ENCODE data around the gene BRMS1.
A peak's percentile ranks its signal among the peaks of the same experiment; 100 is the strongest.

BRMS1 gene

DNA sequence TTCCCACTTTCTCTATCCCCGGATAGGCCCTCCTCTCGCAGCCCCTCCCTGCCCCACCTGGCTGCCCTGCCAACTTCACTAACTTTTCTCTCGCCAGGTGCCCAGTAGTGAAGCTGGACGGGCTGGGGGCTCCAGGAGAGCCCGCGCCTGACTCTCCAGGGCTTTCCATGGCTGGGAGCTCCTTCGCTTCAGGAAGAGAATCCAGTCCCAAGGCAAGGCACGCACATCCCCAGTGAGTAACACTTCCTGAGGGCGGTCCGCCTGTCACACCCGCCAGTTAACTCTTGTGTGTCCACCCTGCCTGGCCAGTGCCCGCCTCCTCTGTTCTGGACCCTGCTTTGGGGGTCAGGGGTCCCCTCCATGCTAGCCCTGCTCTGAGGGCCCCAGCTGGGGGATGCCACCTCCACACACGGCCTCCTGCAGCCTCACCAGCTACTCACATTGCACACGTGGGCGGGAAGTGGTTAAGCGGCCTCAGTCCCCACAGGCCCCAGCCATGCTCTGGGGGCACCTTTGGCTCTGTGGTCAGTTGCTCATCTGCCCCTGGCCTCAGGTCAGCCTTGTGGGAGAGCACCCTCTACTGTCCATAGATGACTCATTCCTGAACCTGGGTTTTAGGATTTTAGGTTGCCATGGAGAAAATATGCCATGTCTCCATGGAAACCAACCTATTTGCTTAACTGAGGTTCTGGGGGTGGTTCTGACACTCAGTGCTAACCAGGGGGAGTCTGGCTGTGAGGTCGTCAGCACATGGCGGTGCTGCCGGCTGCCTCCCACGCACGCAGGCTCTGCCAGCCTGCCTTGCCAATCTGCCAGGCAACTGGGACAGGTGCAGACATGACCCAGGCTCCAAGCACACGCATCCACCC lies 8.4 kb downstream of the BRMS1 start, which contains the start of gene RIN1:
RIN1 (minus strand) TSS at position 201 of the 869 bp plus-strand sequence; CDS start at position 169, 32 bp downstream.
- peak; percentile 55 for DNase-seq (ENCODE audit: low read depth)

GRCh38 chr11:66335531-66336233 lies 9.2 kb downstream of the BRMS1 start:
- DNase-seq (ENCODE audit: low read depth) = no peak

GRCh38 chr11:66334605-66335442 lies 10.1 kb downstream of the BRMS1 start:
- no peak for DNase-seq (ENCODE audit: low read depth)

DNA sequence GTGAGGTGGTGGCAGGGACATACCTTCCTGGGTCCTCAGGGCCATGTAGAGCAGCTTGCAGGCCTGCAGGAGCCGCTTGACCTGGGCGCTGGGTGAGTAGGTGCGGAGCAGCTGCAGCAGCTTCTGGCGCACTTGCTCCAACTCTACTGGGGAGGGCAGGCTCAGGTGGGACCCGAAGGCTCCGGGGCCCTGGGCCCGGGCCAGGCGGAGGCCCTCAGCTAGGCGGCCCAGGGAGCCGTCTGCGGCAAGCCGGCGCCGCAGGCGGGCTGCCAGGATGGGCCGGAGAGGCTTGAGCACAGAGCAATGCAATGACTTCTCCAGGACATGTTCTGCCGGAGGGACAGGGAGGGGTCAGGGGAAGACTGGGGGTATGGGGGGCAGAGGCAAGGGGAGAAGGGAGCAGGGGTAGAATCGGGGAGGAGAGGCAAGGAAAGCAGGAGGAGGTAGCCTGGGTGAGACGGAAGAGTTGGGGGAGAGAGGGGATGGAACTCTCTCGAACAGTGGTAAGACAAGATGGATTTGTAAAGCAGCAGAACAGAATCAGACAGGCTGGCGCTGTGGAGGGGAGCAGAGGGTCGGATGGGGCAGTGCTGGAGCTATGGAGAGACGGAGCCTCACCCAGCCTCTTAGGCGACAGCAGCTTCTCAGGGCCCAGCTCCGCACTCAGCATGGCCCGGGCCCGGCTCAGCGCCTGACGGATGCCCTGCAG lies 10.9 kb downstream of the BRMS1 start:
- DNase-seq (ENCODE audit: low read depth) = no peak

DNA sequence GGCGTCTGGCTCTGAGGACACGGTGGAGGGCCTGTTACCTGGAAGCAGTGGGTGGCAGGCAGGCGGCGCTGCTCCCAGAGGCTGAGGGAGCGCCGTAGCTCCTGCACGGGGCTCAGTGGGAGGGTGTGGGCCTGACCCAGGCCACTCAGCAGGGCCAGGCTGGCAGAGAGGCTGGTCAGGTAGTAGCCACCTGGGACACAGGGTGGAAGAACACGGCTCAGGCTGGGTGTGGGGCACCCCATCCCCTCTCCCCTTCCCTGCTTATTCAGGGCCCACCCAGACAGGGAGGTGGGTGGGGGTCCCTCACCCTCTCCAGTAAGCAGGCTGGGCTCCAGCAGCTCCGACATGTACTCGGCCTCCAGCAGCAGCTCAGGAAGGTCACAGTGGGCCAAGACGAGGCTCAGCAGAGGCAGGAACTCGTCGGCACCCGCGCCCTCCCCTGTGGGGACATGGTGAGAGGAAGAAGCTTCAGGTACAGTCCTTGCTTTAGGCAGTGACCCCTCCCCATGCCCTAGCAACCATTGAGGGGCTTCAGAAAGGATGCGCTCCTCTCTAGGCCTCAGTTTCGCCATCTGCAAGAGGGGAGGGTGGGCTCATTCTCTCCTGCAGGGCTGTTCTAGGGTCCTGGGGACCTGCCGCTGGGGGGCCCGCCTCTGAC lies 11.6 kb downstream of the BRMS1 start:
- DNase-seq (ENCODE audit: low read depth) = no peak

- no peak for DNase-seq (ENCODE audit: low read depth)
Measured at GRCh38 chr11:66332371-66333219, 12.3 kb downstream of the BRMS1 start.

- no peak for DNase-seq (ENCODE audit: low read depth)
Measured at GRCh38 chr11:66331542-66332370, 13.1 kb downstream of the BRMS1 start.

DNA sequence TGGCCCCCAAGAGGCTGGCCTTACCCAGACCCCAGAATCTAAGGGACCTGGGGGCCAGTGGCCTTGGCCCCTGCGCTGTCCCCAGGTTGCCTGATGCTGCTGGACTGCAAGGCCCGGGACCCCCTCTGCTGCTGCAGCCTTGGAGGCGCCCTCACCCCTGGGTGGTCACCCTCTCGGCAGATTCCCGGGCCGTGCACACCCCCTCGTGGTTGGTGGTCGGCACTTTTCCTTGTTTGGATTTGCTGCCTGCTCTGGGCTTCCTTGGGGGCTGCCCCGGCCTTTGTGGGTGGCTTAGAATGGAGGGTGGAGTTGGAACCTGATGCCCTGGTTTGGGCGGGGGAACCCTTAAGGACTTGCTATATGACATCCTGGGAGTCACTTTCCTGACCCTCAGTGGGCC lies 14.0 kb downstream of the BRMS1 start:
- DNase-seq (ENCODE audit: low read depth) = no peak

- DNase-seq (ENCODE audit: low read depth) = no peak
Measured at GRCh38 chr11:66329165-66329673, 15.7 kb downstream of the BRMS1 start.

- peak; percentile 67 for DNase-seq (ENCODE audit: low read depth)
Measured at GRCh38 chr11:66328302-66329144, 16.4 kb downstream of the BRMS1 start.

- no peak for DNase-seq (ENCODE audit: low read depth)
Measured at GRCh38 chr11:66328031-66328301, 16.9 kb downstream of the BRMS1 start.

GRCh38 chr11:66327171-66328030 lies 17.5 kb downstream of the BRMS1 start:
- no peak for DNase-seq (ENCODE audit: low read depth)

GRCh38 chr11:66326261-66327111 lies 18.4 kb downstream of the BRMS1 start:
- no peak for DNase-seq (ENCODE audit: low read depth)

GRCh38 chr11:66325263-66325671 lies 19.6 kb downstream of the BRMS1 start:
- DNase-seq (ENCODE audit: low read depth) = no peak

GRCh38 chr11:66324664-66325063 lies 20.2 kb downstream of the BRMS1 start:
- DNase-seq (ENCODE audit: low read depth) = no peak

GRCh38 chr11:66323684-66324083 lies 21.2 kb downstream of the BRMS1 start:
- DNase-seq (ENCODE audit: low read depth) = no peak

Data from stimulated activated CD8-positive, alpha-beta memory T cell treated with anti-CD3 and anti-CD28 coated beads, Interleukin-4, amount 100 ng/mL, for 24 hours (primary cell).